ENCODE measurements around the gene FTH1. TPM values are rescaled to one million over a fixed set of nuclear protein-coding genes. Genes with fewer than 3 reads are reported as not detected.

Gene FTH1
- total and polyA plus RNA-seq, 8 donors = 1,788 to 5,494 (median 2,077) TPM

DNA sequence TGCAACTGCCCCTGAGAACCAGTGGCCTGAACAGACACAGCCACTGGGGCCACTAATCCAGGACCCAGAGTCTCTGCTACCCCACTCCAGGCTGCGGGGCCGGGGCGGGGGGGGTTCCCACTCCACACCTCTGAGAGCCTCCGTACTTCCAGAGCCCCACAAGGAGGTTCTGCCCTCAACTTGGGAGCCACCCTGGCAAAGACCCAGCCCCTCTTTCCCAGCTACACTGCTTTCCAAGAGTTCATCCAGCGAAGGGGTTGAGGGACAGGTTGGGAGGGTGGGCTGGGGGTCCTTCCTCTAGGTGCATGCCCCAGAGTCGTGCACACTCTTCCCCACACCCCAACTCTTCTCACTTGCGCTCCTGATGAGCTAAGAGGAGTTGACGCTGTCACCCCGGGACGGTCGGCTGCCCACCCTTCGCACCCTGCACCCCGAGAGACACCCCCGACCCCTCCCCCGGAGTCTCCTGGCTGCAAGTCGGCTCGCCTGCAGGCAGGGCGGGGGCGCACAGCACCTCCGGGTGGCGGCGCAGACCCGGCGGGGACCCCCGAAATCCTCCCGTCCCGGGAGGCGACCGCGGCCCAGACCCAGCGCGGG is 50.6 kb downstream of the FTH1 start:
- DNase-seq = peak in 1 of 4 donors; percentile 62
- intact Hi-C loops (cut with DNase I) = no loop called here
- Histone ChIP-seq H3K4me1 (peaks cover 0 to 39% of the 10 kb centered on the region in 2 donors), H3K36me3 (no peaks in the 10 kb centered on the region), H3K4me3 (peak overlapping the region; percentile 43 to 52), H3K27ac (peak overlapping the region; percentile 48 to 53), H3K27me3 (peaks cover 0 to 51% of the 10 kb centered on the region in 2 donors), H3K9me3 (no peaks in the 10 kb centered on the region)
- no peak for TF ChIP-seq CTCF (IDR thresholded peaks at IDR 0.05)
- ATAC-seq = no peak

DNA sequence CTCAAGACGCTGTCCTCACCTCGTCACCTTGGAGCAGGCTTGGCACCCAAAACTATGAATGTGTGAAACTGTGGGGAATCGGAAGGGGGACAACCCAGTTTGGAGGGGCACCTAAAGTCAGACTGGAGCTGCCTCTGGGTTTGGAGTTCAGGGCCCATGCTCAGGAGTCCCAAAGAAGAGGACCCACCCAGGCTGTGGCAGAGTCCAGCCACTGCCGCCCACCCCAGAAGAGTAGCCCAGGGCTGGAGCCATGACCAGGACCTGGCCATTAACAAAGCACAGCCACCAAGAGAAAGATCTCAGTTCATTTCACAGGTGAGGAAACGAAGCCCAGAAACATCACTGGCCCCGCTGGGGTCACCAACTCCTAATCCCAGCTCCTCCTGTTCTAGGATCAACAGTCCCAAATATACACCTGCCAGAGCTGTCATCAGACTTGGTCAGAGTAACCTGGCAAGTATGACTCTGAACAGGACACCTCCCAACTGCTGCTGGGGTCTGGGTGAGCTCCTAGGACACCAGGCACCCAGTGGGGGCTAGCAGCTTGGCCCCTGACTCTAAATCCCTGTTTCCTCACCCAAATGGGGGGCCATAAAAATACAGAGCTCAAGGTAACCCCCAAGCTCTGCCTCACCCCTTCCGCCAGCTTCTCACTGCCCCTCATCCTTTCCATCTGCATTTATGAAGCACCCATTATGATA is 52.8 kb downstream of the FTH1 start:
- DNase-seq = peak in 1 of 4 donors; percentile 23
- Histone ChIP-seq H3K4me3 (no peak overlapping the region), H3K27ac (no peak overlapping the region), H3K27me3 (peaks cover 0 to 41% of the 10 kb centered on the region in 2 donors), H3K36me3 (no peaks in the 10 kb centered on the region), H3K9me3 (no peaks in the 10 kb centered on the region), H3K4me1 (peaks cover 0 to 45% of the 10 kb centered on the region in 2 donors)
- intact Hi-C loops (cut with DNase I) = no loop called here
- no peak for ATAC-seq
- no peak for TF ChIP-seq CTCF (IDR thresholded peaks at IDR 0.05)

Other genes with a start within 250 kb of the FTH1 start
- 10 to 100 TPM; 15.4 to 17.3 TPM for gene MYRF, start 215.0 kb downstream of the FTH1 start, total RNA-seq
- 10 to 100 TPM; 24.3 to 37.2 (median 30.8) TPM for gene MYRF, start 215.0 kb downstream of the FTH1 start, polyA plus RNA-seq (ENCODE audit: insufficient read length in 6 of 6)
- 100 to 1,000 TPM; 129 to 136 TPM for gene TMEM258, start 175.0 kb downstream of the FTH1 start, total RNA-seq
- gene TMEM258, start 175.0 kb downstream of the FTH1 start, polyA plus RNA-seq (ENCODE audit: insufficient read length in 6 of 6) = 100 to 1,000 TPM; 150 to 185 (median 168) TPM
- gene FEN1, start 174.7 kb downstream of the FTH1 start, total RNA-seq = 10 to 100 TPM; 13.9 to 23.1 TPM
- 10 to 100 TPM; 24.6 to 42.4 (median 27.3) TPM for gene FEN1, start 174.7 kb downstream of the FTH1 start, polyA plus RNA-seq (ENCODE audit: insufficient read length in 6 of 6)
- 100 to 1,000 TPM in 1 of 2 donors, 10 to 100 TPM in 1; 51.9 to 161 TPM for gene FADS1, start 150.6 kb downstream of the FTH1 start, total RNA-seq
- 10 to 100 TPM; 21.5 to 41.7 (median 31.3) TPM for gene FADS1, start 150.6 kb downstream of the FTH1 start, polyA plus RNA-seq (ENCODE audit: insufficient read length in 6 of 6)
- gene FADS2, start 139.3 kb downstream of the FTH1 start, total RNA-seq = 100 to 1,000 TPM; 153 to 295 TPM
- gene FADS2, start 139.3 kb downstream of the FTH1 start, polyA plus RNA-seq (ENCODE audit: insufficient read length in 6 of 6) = 100 to 1,000 TPM in 1 of 6 donors, 10 to 100 TPM in 5; 45.4 to 121 (median 85.6) TPM
- gene FADS3, start 76.1 kb downstream of the FTH1 start, total RNA-seq = 10 to 100 TPM; 64.1 to 71.4 TPM
- gene FADS3, start 76.1 kb downstream of the FTH1 start, polyA plus RNA-seq (ENCODE audit: insufficient read length in 6 of 6) = 10 to 100 TPM in 5 of 6 donors, 1 to 10 TPM in 1; 8.3 to 14.0 (median 11.3) TPM
- gene RAB3IL1, start 50.1 kb downstream of the FTH1 start, total RNA-seq = 10 to 100 TPM; 10.8 to 13.3 TPM
- 10 to 100 TPM in 4 of 6 donors, 1 to 10 TPM in 2; 9.3 to 15.4 (median 10.8) TPM for gene RAB3IL1, start 50.1 kb downstream of the FTH1 start, polyA plus RNA-seq (ENCODE audit: insufficient read length in 6 of 6)
- 10 to 100 TPM in 1 of 2 donors, 1 to 10 TPM in 1; 3.8 to 14.6 TPM for gene BEST1, start 17.3 kb downstream of the FTH1 start, total RNA-seq
- gene BEST1, start 17.3 kb downstream of the FTH1 start, polyA plus RNA-seq (ENCODE audit: insufficient read length in 6 of 6) = 1 to 10 TPM; 4.4 to 7.1 (median 6.6) TPM
- 10 to 100 TPM; 17.3 to 21.6 TPM for gene INCENP, start 156.4 kb upstream of the FTH1 start, total RNA-seq
- gene INCENP, start 156.4 kb upstream of the FTH1 start, polyA plus RNA-seq (ENCODE audit: insufficient read length in 6 of 6) = 10 to 100 TPM; 27.4 to 47.4 (median 32.1) TPM
- not detected for gene SCGB1D1, start 222.6 kb upstream of the FTH1 start, total RNA-seq
- gene SCGB1D1, start 222.6 kb upstream of the FTH1 start, polyA plus RNA-seq (ENCODE audit: insufficient read length in 6 of 6) = not detected
- 1 to 10 TPM in 1 of 2 donors, not detected in 1; 3.4 TPM for gene SCGB2A1, start 241.0 kb upstream of the FTH1 start, total RNA-seq
- not detected for gene SCGB2A1, start 241.0 kb upstream of the FTH1 start, polyA plus RNA-seq (ENCODE audit: insufficient read length in 6 of 6)

All from left lung (tissue), 10 donors.